Measurements from ENCODE around the gene TWNK.

The TWNK gene

GRCh38 chr10:100943508-100943907 is 43.8 kb upstream of the TWNK start:
- POLR2A ChIA-PET, result interaction anchor here (1.0 kb wide), 1 partner anchor 22 kb away, joined by 3 read pairs; no protein-coding TSS in a partner anchor
- TF ChIP-seq, protein P1, sequence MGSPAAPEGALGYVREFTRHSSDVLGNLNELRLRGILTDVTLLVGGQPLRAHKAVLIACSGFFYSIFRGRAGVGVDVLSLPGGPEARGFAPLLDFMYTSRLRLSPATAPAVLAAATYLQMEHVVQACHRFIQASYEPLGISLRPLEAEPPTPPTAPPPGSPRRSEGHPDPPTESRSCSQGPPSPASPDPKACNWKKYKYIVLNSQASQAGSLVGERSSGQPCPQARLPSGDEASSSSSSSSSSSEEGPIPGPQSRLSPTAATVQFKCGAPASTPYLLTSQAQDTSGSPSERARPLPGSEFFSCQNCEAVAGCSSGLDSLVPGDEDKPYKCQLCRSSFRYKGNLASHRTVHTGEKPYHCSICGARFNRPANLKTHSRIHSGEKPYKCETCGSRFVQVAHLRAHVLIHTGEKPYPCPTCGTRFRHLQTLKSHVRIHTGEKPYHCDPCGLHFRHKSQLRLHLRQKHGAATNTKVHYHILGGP (tag by site-specific recombination; IDR thresholded peaks at IDR 0.05), result no peak
- TF ChIP-seq ZNF549 (tag by site-specific recombination; IDR thresholded peaks at IDR 0.05), result no peak
- no peak for TF ChIP-seq TCF7L2 (IDR thresholded peaks at IDR 0.05; ENCODE audit: borderline replicate concordance, low read depth, low read length)
- no peak for TF ChIP-seq ZNF585B (tag by site-specific recombination; IDR thresholded peaks at IDR 0.05)
- no peak for TF ChIP-seq ZNF677 (tag by site-specific recombination; IDR thresholded peaks at IDR 0.05)
- TF ChIP-seq, protein P2, sequence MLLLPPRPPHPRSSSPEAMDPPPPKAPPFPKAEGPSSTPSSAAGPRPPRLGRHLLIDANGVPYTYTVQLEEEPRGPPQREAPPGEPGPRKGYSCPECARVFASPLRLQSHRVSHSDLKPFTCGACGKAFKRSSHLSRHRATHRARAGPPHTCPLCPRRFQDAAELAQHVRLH (tag by site-specific recombination; IDR thresholded peaks at IDR 0.05), result no peak
- no peak for TF ChIP-seq ZNF341 (tag by site-specific recombination; IDR thresholded peaks at IDR 0.05; ENCODE audit: low read depth)
- TF ChIP-seq PRDM1 (tag by site-specific recombination; IDR thresholded peaks at IDR 0.05), result no peak
- no peak for TF ChIP-seq ZNF2 (tag by site-specific recombination; IDR thresholded peaks at IDR 0.05)
- TF ChIP-seq, protein P3, sequence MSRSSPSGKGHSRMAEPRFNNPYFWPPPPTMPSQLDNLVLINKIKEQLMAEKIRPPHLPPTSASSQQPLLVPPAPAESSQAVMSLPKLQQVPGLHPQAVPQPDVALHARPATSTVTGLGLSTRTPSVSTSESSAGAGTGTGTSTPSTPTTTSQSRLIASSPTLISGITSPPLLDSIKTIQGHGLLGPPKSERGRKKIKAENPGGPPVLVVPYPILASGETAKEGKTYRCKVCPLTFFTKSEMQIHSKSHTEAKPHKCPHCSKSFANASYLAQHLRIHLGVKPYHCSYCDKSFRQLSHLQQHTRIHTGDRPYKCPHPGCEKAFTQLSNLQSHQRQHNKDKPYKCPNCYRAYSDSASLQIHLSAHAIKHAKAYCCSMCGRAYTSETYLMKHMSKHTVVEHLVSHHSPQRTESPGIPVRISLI (tag by site-specific recombination; IDR thresholded peaks at IDR 0.05), result no peak
- no peak for TF ChIP-seq ZNF776 (tag by site-specific recombination; IDR thresholded peaks at IDR 0.05; ENCODE audit: borderline replicate concordance)
- TF ChIP-seq ZNF600 (tag by site-specific recombination; IDR thresholded peaks at IDR 0.05), result no peak
- no peak for TF ChIP-seq ZNF404 (tag by site-specific recombination; IDR thresholded peaks at IDR 0.05)
- TF ChIP-seq ZNF521 (tag by site-specific recombination; IDR thresholded peaks at IDR 0.05), result no peak
- no peak for TF ChIP-seq ZNF239 (tag by site-specific recombination; IDR thresholded peaks at IDR 0.05)
- TF ChIP-seq, protein P4, sequence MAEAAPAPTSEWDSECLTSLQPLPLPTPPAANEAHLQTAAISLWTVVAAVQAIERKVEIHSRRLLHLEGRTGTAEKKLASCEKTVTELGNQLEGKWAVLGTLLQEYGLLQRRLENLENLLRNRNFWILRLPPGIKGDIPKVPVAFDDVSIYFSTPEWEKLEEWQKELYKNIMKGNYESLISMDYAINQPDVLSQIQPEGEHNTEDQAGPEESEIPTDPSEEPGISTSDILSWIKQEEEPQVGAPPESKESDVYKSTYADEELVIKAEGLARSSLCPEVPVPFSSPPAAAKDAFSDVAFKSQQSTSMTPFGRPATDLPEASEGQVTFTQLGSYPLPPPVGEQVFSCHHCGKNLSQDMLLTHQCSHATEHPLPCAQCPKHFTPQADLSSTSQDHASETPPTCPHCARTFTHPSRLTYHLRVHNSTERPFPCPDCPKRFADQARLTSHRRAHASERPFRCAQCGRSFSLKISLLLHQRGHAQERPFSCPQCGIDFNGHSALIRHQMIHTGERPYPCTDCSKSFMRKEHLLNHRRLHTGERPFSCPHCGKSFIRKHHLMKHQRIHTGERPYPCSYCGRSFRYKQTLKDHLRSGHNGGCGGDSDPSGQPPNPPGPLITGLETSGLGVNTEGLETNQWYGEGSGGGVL (tag by site-specific recombination; IDR thresholded peaks at IDR 0.05), result no peak
- TF ChIP-seq HIC1 (tag by site-specific recombination; IDR thresholded peaks at IDR 0.05), result no peak
- TF ChIP-seq ZNF302 (tag by site-specific recombination; IDR thresholded peaks at IDR 0.05; ENCODE audit: low read depth), result no peak
- no peak for TF ChIP-seq GLI4 (tag by site-specific recombination; IDR thresholded peaks at IDR 0.05)

GRCh38 chr10:100945754-100946153 is 41.6 kb upstream of the TWNK start:
- Histone ChIP-seq H3K27ac (ENCODE audit: extremely low read depth, low read depth, low read length) (no peak overlapping the region), H3K4me1 (ENCODE audit: control insufficient read depth, insufficient read depth, low read length) (no peaks in the 10 kb centered on the region), H3K9me3 (ENCODE audit: control insufficient read depth, insufficient read depth, low read depth, low read length) (no peaks in the 10 kb centered on the region), H3K36me3 (ENCODE audit: control insufficient read depth in 2 of 2, insufficient read depth in 1 of 2, low read length in 2 of 2) (peaks cover 89 to 90% of the 10 kb centered on the region in 2 experiments), H3K4me3 (ENCODE audit: low read depth, low read length) (no peak overlapping the region)
- ChIA-PET POLR2A (no interaction called here), CTCF (interaction anchor here (0.6 to 1.3 kb wide), 3 partner anchors 11 to 71 kb away, joined by 3 read pairs; no protein-coding TSS in a partner anchor)
- no peak for TF ChIP-seq ZNF292 (tag by site-specific recombination; IDR thresholded peaks at IDR 0.05; ENCODE audit: borderline replicate concordance, low read depth)

More at GRCh38 chr10:100943508-100943907, 43.8 kb upstream of the TWNK start:
- Histone ChIP-seq H3K4me3 (ENCODE audit: low read depth, low read length) (no peak overlapping the region), H3K9me3 (ENCODE audit: control insufficient read depth, insufficient read depth, low read depth, low read length) (no peaks in the 10 kb centered on the region), H3K4me1 (ENCODE audit: control insufficient read depth, insufficient read depth, low read length) (no peaks in the 10 kb centered on the region), H3K27ac (ENCODE audit: extremely low read depth, low read depth, low read length) (no peak overlapping the region), H3K36me3 (ENCODE audit: control insufficient read depth in 2 of 2, insufficient read depth in 1 of 2, low read length in 2 of 2) (peaks cover 84 to 91% of the 10 kb centered on the region in 2 experiments)
- CTCF ChIA-PET, result interaction anchor here (0.6 to 1.2 kb wide), 5 partner anchors 16 to 298 kb away, joined by 3 read pairs; no protein-coding TSS in a partner anchor
